NCI-H526 (cell line): ENCODE results near the gene DDX10.

Experiments used
- DNase-seq, 2 experiments: peaks; one replicate each; lab custom pipeline; 2025; lab: John Stamatoyannopoulos, UW

DDX10 gene

DNA sequence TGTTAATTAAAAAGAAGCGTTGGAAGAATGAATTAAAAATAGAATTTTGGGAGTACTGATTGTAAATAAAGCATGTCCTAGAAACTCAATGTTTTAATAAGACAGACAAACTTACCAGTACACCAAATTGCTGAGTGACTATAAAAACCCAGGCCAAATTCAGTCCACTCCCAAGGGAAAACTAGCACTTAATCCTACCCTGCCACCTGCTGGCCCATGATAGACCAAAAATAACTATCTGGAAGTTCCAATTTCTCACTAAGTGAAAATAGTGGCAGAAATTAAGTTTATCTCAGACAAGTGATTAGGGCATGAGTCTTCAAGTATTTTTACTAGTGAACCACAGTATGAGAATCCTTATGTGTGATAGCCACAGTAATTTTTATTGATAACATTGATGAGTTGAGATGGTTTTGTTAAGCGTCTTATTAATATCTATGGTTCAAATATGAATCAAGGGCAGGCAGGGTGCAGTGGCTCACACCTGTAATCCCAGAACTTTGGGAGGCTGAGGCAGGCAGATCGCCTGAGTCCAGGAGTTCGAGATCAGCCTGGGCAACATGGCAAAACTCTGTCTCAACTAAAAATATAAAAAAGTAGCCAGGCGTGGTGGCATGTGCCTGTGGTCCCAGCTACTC, 9.8 kb upstream of the DDX10 start:
- DNase-seq, result peak; percentile 67 to 90

GRCh38 chr11:108662700-108663099, 2.2 kb upstream of the DDX10 start:
- DNase-seq, result no peak

DNA sequence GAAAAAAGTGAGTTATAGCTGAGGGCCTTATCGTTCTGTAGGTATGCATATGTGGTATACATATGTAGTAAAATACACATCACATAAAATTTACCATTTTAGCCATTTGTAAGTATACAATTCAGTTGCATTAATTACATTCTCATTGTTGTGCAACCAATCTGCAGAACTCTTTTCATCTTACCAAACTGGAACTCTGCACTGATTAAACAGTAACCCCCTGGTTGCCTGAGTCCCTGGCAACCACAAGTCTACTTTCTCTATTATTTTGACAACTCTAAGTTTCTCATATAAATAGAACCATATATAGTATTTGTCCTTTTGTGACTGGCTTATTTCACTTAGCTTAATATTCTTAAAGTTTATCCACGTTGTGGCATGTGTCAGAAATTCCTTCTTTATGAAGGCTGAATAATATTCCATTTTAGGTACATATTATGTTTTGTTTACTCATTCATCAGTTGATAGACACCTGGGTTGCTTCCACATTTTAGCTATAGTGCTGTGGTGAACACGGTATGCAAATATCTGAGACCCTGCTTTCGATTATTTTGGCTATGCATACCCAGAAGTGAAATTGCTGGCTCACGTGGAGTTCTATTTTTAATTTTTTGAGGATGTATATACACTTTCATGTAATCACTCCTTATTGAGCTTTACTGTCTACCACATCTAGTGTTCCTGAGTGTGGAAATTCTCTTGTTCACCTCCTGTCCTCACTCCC, 1.6 kb upstream of the DDX10 start:
- DNase-seq, result no peak

- no peak for DNase-seq
Observed at GRCh38 chr11:108666373-108666772, 1.5 kb downstream of the DDX10 start.

DNA sequence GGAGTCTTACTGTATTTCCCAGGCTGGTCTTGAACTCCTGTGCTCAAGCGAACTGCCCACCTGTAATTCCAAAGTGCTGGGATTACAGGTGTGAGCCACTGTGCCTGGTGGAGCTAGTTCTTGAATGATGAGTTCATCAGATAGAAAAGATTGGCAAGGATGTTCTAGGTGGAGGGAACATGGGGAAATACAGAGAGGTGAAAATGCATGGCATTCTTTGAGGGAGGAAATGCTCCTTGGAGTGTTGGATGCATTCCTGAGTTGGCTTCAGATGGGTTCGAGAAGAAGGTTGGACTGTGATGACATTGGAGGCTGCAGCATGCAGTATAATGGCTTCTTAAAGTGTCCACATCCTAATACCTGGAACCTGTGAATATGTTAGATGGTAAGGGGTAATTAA, 4.4 kb downstream of the DDX10 start:
- DNase-seq, result no peak

GRCh38 chr11:108669711-108670110, 4.8 kb downstream of the DDX10 start:
- no peak for DNase-seq

- no peak for DNase-seq
Observed at GRCh38 chr11:108670451-108670850, 5.6 kb downstream of the DDX10 start.

DNA sequence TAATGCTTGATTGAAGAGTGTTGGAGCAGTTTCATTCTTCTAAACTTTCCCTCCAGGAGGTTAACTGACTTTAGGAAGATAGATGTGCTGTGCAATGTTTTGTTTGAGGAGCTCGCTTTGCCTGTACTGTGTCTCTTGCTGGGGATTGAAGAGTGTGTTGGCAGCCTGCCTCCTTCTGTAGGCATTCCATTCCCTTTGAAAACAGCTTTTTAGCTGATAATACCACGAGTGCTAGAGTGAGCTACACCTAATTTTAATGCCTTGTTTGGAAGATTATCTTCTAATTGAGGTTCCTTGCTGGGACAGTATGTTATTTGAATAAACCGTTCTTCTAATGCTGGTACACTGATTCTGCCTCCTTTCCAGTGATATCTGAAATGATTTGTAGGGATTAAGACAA, 7.2 kb downstream of the DDX10 start:
- DNase-seq, result peak; percentile 35 to 43

DNA sequence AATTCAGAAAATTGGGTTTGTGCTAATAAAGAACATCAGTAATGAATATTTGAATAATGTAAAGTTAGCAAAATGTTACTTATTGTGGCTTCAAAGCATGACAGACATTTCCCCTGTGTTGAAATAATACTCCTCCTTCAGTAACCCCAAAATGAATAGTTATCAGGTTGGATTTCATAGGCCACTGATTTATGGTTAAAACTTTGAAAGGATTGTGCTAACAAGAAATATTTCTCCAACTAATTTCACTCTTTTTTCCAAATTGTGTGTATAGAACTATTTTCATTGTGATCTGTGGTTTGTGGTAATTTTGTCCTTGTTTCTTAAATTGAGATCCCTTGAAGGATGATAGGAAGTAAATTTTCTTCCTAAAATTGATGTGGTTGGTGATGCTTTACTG, 7.9 kb downstream of the DDX10 start:
- DNase-seq, result no peak

GRCh38 chr11:108679045-108679444, 14.2 kb downstream of the DDX10 start:
- DNase-seq, result no peak

GRCh38 chr11:108680271-108680670, 15.4 kb downstream of the DDX10 start:
- no peak for DNase-seq

- DNase-seq, result no peak
Observed at GRCh38 chr11:108685419-108686130, 20.7 kb downstream of the DDX10 start.

- DNase-seq, result no peak
Observed at GRCh38 chr11:108693852-108694251, 29.0 kb downstream of the DDX10 start.

DNA sequence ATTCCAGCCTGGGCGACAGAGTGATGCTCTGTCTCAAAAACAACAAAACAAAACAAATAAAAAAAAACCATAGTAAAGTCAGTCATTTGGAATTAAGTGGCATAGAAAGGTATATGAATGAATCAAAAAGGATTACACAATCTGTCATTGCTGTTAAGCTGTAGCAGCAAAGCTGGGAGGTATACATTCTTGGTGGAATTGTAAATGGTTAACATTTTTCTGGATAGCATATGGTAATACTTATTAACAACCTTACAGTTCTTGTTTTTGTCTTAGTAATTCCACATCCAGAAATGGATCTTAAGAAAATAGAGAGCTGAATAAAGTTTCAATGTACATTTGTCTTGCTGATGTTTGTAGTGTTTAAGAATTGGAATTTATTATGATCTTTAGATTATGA, 30.0 kb downstream of the DDX10 start:
- no peak for DNase-seq

- peak; percentile 51 to 89 for DNase-seq
Observed at GRCh38 chr11:108697872-108698473, 33.1 kb downstream of the DDX10 start.

- no peak for DNase-seq
Observed at GRCh38 chr11:108698844-108699642, 34.2 kb downstream of the DDX10 start.

DNA sequence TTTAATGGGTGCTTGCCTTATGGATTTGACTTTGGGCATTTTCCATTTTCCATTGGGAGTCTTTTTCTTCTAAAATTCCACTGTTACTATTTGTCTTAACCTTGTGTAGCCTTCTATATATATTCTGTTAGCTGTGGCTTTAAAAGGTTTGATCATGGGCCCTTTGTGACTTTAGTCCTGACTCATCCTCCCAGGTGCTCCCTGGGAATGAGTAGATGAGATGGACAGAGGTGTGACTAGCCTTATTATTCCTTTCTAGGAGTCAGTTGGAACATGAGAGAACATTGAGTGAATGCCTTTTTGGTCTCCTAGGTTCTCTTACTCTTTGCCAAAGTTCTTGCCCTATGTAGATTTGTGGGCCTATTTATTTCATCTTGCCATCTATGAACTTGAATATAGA, 39.0 kb downstream of the DDX10 start:
- DNase-seq, result no peak

GRCh38 chr11:108705061-108705460, 40.2 kb downstream of the DDX10 start:
- DNase-seq, result no peak

DNA sequence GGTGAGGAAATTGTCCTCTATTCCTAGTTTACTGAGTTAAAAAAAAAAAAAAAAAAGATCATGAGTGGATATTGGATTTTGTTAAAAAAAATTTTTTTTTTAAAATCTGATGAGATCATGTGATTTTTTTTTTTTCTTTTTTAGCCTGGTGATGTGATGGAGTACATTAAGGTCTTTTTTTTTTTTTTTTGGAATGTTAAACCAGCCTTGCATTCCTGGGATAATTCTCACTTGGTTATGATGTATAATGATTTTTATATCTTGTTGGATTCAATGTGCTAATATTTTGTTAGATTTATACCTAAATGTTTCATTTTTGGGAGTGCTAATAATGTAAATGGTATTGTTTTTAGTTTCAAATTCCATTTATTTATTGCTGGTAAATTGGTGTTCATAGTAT, 43.3 kb downstream of the DDX10 start:
- DNase-seq, result no peak

DNA sequence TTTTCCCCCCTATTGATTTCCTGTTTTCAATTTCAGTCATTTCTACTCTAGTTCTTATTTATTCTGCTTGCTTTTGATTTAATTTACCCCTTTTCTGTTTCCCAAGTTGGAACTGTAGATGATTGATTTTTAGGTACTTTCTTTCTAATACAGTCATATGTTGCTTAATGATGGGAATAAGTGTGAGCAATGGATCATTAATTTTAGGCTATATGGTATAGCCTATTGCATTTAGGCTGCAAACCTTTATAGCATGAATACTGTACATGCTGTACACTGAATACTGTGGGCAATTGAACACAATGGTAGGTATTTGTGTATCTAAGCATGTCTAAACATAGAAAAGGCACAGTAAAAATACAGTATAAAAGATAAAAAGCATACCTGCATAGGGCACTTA, 44.9 kb downstream of the DDX10 start:
- DNase-seq, result no peak

GRCh38 chr11:108713076-108713790, 48.4 kb downstream of the DDX10 start:
- DNase-seq, result no peak
